H1 (cell line): Measurements from ENCODE around the gene MCF2L2.

Source experiments
- CBX5 ChIP-seq: fragments of 300-800, 300-1000 bp; sonication (generic); IDR thresholded peaks from 2 replicates; pipeline ENCODE4 v1.7.1; 2016; ENCODE audit warnings: antibody characterized with exemption, low read length, low read depth
- JUN ChIP-seq: IDR thresholded peaks from 2 replicates; pipeline ENCODE4 v1.6.1; 2011; ENCODE audit warnings: low read depth, mild to moderate bottlenecking, improper control_type of control experiment, low read length
- POLR2A ChIP-seq, 2 experiments: IDR thresholded peaks; 1 replicate in 1 of 2; 2 replicates in 1 of 2; pipeline ENCODE4 v1.6.1; 2011; ENCODE audit warnings: low read depth in 2 of 2, low read length in 2 of 2, mild to moderate bottlenecking in 2 of 2; ENCODE audit errors: control extremely low read depth in 1 of 2
- TF ChIP-seq, protein P1 (sequence below), 3 experiments: IDR thresholded peaks; 1 replicate in 2 of 3; 2 replicates in 1 of 3; pipeline versions ENCODE4 v1.5.1 to v1.6.1; 2011; ENCODE audit warnings: low read length in 3 of 3, mild to moderate bottlenecking in 3 of 3, inconsistent platforms in 2 of 3, low read depth in 1 of 3, moderate library complexity in 1 of 3; ENCODE audit not compliant: insufficient read depth in 1 of 3; ENCODE audit errors: control extremely low read depth in 1 of 3

GRCh38 chr3:183233966-183234365 is 194.5 kb downstream of the MCF2L2 start:
- TF ChIP-seq, protein P1, sequence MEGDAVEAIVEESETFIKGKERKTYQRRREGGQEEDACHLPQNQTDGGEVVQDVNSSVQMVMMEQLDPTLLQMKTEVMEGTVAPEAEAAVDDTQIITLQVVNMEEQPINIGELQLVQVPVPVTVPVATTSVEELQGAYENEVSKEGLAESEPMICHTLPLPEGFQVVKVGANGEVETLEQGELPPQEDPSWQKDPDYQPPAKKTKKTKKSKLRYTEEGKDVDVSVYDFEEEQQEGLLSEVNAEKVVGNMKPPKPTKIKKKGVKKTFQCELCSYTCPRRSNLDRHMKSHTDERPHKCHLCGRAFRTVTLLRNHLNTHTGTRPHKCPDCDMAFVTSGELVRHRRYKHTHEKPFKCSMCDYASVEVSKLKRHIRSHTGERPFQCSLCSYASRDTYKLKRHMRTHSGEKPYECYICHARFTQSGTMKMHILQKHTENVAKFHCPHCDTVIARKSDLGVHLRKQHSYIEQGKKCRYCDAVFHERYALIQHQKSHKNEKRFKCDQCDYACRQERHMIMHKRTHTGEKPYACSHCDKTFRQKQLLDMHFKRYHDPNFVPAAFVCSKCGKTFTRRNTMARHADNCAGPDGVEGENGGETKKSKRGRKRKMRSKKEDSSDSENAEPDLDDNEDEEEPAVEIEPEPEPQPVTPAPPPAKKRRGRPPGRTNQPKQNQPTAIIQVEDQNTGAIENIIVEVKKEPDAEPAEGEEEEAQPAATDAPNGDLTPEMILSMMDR (IDR thresholded peaks at IDR 0.05; ENCODE audit: control extremely low read depth in 1 of 3, insufficient read depth in 1 of 3, low read depth in 1 of 3, low read length in 3 of 3): no peak
- no peak for TF ChIP-seq POLR2A (IDR thresholded peaks at IDR 0.05; ENCODE audit: control extremely low read depth in 1 of 2, low read depth in 2 of 2, low read length in 2 of 2)
- TF ChIP-seq JUN: no peak
- no peak for TF ChIP-seq CBX5
